ENCODE measurements around the gene IFT57.

The IFT57 gene

DNA sequence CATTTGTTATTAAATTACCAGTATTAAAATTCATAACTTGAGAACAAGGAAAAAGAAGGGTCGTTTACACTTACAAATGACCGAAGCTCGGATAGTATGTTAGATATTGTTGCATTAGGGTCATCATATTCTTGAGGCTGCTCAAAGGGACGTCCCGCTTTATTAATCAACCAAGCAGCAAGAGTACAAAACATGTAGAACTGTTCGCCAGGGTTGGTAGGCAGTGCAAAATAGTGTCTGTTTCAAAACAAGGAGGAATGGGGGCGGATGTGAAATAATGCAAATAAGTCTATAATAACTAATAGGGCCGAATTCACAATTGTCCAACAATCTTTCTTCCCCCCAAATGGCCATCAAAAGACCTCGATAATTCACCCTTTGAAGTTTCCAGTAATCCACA, 2.9 kb downstream of the IFT57 start:
- H3K4me1 ChIP-seq (ENCODE audit: control insufficient read depth, insufficient read depth, low read length), result peaks cover 8% of the 10 kb centered on the region; the same call in 1 of the 2 replicates
- H3K27ac ChIP-seq (ENCODE audit: low read depth, low read length), result no peak overlapping the region
- peaks cover 5% of the 10 kb centered on the region; the same call in 1 of the 2 replicates for H3K27me3 ChIP-seq (ENCODE audit: control insufficient read depth, insufficient read depth, low read length)
- no peaks in the 10 kb centered on the region for H3K9me3 ChIP-seq (ENCODE audit: control insufficient read depth, insufficient read depth, low read depth, low read length)
- no peak overlapping the region for H3K9ac ChIP-seq (ENCODE audit: low read length)
- no peaks in the 10 kb centered on the region for H3K36me3 ChIP-seq (ENCODE audit: control insufficient read depth, insufficient read depth, low read length)
- no peak overlapping the region for H3K4me3 ChIP-seq (ENCODE audit: low read depth, low read length)

DNA sequence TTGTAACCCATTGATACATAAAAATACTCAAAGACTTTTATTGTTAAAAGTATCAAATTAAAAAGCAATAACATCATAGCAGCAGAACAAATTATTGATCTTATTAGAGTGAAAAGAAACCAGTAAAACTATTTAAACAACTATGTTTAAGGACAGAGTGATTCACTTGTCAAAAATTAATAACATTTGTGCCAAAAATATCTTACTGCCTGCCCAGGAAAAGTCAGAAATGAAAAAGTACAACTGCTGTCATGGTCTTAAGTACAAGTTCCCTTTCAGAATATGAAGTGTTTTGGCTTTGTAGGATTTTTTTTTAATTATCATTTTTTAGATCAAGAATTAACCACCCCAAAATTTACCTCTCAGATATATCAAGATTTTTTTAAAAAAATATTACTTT, 3.4 kb downstream of the IFT57 start:
- Histone ChIP-seq H3K9me3 (ENCODE audit: control insufficient read depth, insufficient read depth, low read depth, low read length) (no peaks in the 10 kb centered on the region), H3K27me3 (ENCODE audit: control insufficient read depth, insufficient read depth, low read length) (peaks cover 2% of the 10 kb centered on the region; the same call in 1 of the 2 replicates), H3K4me3 (ENCODE audit: low read depth, low read length) (no peak overlapping the region), H3K9ac (ENCODE audit: low read length) (no peak overlapping the region), H3K27ac (ENCODE audit: low read depth, low read length) (no peak overlapping the region), H3K4me1 (ENCODE audit: control insufficient read depth, insufficient read depth, low read length) (peaks cover 8% of the 10 kb centered on the region; the same call in 1 of the 2 replicates), H3K36me3 (ENCODE audit: control insufficient read depth, insufficient read depth, low read length) (no peaks in the 10 kb centered on the region)

DNA sequence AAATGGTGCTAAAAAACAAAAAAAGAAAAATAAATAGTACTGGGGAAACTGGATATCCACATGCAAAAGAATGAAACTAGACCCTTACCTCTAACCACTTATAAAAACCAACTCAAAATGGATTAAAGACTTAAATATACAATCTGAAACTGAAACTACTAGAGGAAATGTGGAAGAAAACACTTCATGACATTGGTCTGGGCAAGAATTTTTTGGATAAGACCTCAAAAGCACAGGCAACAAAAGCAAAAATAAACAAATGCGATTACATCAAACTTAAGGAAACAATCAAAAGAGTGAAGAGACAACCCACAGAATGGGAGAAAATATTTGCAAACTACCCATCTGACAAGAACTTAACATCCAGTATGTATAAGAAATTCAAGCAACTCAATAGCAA, 6.4 kb downstream of the IFT57 start:
- no peaks in the 10 kb centered on the region for H3K9me3 ChIP-seq (ENCODE audit: control insufficient read depth, insufficient read depth, low read depth, low read length)
- H3K27ac ChIP-seq (ENCODE audit: low read depth, low read length), result no peak overlapping the region
- H3K27me3 ChIP-seq (ENCODE audit: control insufficient read depth, insufficient read depth, low read length), result no peaks in the 10 kb centered on the region
- H3K36me3 ChIP-seq (ENCODE audit: control insufficient read depth, insufficient read depth, low read length), result no peaks in the 10 kb centered on the region
- no peaks in the 10 kb centered on the region for H3K4me1 ChIP-seq (ENCODE audit: control insufficient read depth, insufficient read depth, low read length)
- no peak overlapping the region for H3K4me3 ChIP-seq (ENCODE audit: low read depth, low read length)
- no peak overlapping the region for H3K9ac ChIP-seq (ENCODE audit: low read length)

DNA sequence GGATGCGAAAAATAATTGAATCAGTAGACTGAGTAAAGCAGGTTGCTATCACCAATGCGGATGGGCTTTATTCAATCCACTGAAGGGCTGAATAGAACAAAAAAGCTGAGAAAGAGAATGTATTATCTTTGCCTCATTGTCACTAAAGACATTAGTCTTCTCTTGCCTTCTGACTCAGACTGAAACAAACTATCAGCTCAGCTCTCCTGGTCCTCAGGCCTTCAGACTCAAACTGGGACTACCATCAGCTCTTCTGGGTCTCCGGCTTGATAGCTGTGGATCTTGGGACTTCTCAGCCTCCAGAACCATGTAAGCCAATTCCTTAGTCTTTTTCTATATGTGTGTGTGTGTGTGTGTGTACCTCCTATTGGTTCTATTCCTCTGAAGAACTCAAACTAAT, 12.6 kb downstream of the IFT57 start:
- H3K4me1 ChIP-seq (ENCODE audit: control insufficient read depth, insufficient read depth, low read length), result no peaks in the 10 kb centered on the region
- H3K4me3 ChIP-seq (ENCODE audit: low read depth, low read length), result no peak overlapping the region
- H3K9ac ChIP-seq (ENCODE audit: low read length), result no peak overlapping the region
- no peaks in the 10 kb centered on the region for H3K27me3 ChIP-seq (ENCODE audit: control insufficient read depth, insufficient read depth, low read length)
- H3K27ac ChIP-seq (ENCODE audit: low read depth, low read length), result no peak overlapping the region
- H3K9me3 ChIP-seq (ENCODE audit: control insufficient read depth, insufficient read depth, low read depth, low read length), result no peaks in the 10 kb centered on the region
- H3K36me3 ChIP-seq (ENCODE audit: control insufficient read depth, insufficient read depth, low read length), result no peaks in the 10 kb centered on the region

DNA sequence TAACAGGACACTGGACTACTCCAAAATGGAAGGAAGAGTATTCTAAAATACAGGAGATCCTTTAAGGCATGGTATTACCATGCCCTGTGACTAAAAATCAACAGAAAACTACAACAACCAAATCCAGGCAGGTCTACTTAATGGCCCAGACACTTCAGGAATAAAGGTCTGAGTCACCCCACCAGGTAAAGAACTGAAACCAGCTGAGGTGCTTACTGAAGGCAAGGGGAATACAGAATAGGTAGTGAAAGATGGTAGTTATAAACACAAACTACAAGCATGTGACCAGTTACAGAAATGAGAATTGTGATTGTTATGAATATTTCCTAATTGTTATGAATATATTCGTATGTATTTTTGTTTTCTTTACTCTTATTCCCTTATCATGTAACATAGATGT, 13.4 kb downstream of the IFT57 start:
- Histone ChIP-seq H3K9me3 (ENCODE audit: control insufficient read depth, insufficient read depth, low read depth, low read length) (no peaks in the 10 kb centered on the region), H3K27ac (ENCODE audit: low read depth, low read length) (no peak overlapping the region)

DNA sequence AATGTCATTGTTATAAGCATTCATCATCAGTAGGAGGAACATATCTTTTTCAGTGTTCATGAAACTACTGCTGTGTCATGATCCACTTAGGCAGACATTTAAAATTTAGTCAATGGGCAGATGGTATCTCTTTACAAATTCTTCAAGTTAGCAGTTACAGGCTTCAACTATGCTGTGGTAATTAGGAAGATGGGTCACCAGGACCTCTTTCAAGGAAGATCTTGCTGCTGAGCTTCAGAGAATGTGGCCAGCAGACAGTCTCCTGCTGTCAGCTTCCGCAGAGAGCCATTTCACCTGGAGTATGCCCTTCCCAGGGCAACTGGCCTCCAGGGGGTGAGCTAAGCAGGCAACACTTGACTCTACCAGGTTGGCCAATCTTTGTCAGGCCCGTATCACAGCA, 19.4 kb downstream of the IFT57 start:
- H3K4me1 ChIP-seq (ENCODE audit: control insufficient read depth, insufficient read depth, low read length), result no peaks in the 10 kb centered on the region
- H3K9me3 ChIP-seq (ENCODE audit: control insufficient read depth, insufficient read depth, low read depth, low read length), result no peaks in the 10 kb centered on the region
- no peak overlapping the region for H3K27ac ChIP-seq (ENCODE audit: low read depth, low read length)
- no peaks in the 10 kb centered on the region for H3K27me3 ChIP-seq (ENCODE audit: control insufficient read depth, insufficient read depth, low read length)
- no peaks in the 10 kb centered on the region for H3K36me3 ChIP-seq (ENCODE audit: control insufficient read depth, insufficient read depth, low read length)
- no peak overlapping the region for H3K4me3 ChIP-seq (ENCODE audit: low read depth, low read length)
- no peak overlapping the region for H3K9ac ChIP-seq (ENCODE audit: low read length)

More for the DNA sequence above, 13.4 kb downstream of the IFT57 start:
- Histone ChIP-seq H3K9ac (ENCODE audit: low read length) (no peak overlapping the region), H3K36me3 (ENCODE audit: control insufficient read depth, insufficient read depth, low read length) (no peaks in the 10 kb centered on the region), H3K27me3 (ENCODE audit: control insufficient read depth, insufficient read depth, low read length) (no peaks in the 10 kb centered on the region), H3K4me3 (ENCODE audit: low read depth, low read length) (no peak overlapping the region), H3K4me1 (ENCODE audit: control insufficient read depth, insufficient read depth, low read length) (no peaks in the 10 kb centered on the region)

DNA sequence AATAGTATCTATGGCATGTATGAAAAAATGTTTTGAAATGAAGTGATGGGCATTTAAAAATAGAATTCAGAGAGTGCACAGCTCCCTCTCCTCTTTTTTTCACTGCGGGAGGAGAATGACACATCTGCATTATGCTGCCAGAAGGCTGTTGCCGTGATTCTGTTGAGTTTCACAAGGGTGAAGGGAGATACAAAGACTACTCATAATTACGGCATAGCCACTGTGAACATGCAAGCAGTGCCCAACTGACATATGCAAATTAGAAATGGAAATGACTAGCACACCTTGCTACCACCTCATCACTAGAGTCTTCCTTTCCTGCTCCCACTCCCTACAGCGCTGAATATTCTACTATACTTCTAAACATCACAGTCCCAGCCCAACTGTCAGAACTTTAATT, 20.1 kb downstream of the IFT57 start:
- no peaks in the 10 kb centered on the region for H3K9me3 ChIP-seq (ENCODE audit: control insufficient read depth, insufficient read depth, low read depth, low read length)
- no peaks in the 10 kb centered on the region for H3K4me1 ChIP-seq (ENCODE audit: control insufficient read depth, insufficient read depth, low read length)
- H3K4me3 ChIP-seq (ENCODE audit: low read depth, low read length), result no peak overlapping the region
- H3K27ac ChIP-seq (ENCODE audit: low read depth, low read length), result no peak overlapping the region
- no peak overlapping the region for H3K9ac ChIP-seq (ENCODE audit: low read length)
- H3K27me3 ChIP-seq (ENCODE audit: control insufficient read depth, insufficient read depth, low read length), result no peaks in the 10 kb centered on the region
- no peaks in the 10 kb centered on the region for H3K36me3 ChIP-seq (ENCODE audit: control insufficient read depth, insufficient read depth, low read length)

DNA sequence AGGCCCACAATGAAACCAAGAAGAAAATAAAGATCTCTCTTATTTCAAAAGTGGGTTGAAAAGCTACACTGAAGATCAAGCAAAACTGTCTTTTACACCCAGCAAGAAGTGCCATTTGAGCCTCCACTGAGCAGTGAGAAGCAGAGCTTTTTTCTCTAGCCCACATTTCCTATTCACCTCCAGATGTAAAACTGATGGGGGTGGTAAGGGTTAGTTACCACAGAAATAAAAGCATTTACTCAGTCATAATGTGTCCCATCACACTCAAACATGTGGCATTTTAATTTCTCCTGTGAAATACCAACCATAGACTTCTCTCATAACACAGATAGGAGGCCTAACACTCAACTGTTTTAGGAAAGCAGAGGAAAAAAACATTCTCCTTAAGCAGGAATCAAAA, 21.0 kb downstream of the IFT57 start:
- no peak overlapping the region for H3K27ac ChIP-seq (ENCODE audit: low read depth, low read length)
- H3K36me3 ChIP-seq (ENCODE audit: control insufficient read depth, insufficient read depth, low read length), result no peaks in the 10 kb centered on the region
- H3K4me1 ChIP-seq (ENCODE audit: control insufficient read depth, insufficient read depth, low read length), result no peaks in the 10 kb centered on the region
- H3K4me3 ChIP-seq (ENCODE audit: low read depth, low read length), result no peak overlapping the region
- H3K9ac ChIP-seq (ENCODE audit: low read length), result no peak overlapping the region
- no peaks in the 10 kb centered on the region for H3K9me3 ChIP-seq (ENCODE audit: control insufficient read depth, insufficient read depth, low read depth, low read length)
- no peaks in the 10 kb centered on the region for H3K27me3 ChIP-seq (ENCODE audit: control insufficient read depth, insufficient read depth, low read length)

DNA sequence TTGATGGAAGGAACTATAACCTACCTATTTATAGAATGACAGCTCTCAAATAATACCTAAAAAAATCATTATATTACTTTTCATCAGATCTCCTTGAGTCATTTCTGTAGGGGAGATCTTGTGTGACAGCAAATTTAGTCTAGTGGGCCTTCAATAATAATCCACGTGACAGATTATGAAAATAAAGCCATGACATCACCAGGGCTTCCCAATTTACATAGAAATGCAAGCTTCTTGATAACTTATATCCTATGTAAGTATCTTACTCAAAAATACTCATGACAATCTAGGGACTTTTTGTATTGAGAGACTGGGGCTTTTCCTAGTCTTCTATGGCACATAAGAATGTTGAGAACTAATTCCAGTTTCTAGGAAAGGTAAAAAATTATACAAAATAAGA, 21.6 kb downstream of the IFT57 start:
- Histone ChIP-seq H3K4me1 (ENCODE audit: control insufficient read depth, insufficient read depth, low read length) (no peaks in the 10 kb centered on the region), H3K27ac (ENCODE audit: low read depth, low read length) (no peak overlapping the region), H3K4me3 (ENCODE audit: low read depth, low read length) (no peak overlapping the region), H3K27me3 (ENCODE audit: control insufficient read depth, insufficient read depth, low read length) (no peaks in the 10 kb centered on the region), H3K9ac (ENCODE audit: low read length) (no peak overlapping the region), H3K36me3 (ENCODE audit: control insufficient read depth, insufficient read depth, low read length) (no peaks in the 10 kb centered on the region), H3K9me3 (ENCODE audit: control insufficient read depth, insufficient read depth, low read depth, low read length) (no peaks in the 10 kb centered on the region)

DNA sequence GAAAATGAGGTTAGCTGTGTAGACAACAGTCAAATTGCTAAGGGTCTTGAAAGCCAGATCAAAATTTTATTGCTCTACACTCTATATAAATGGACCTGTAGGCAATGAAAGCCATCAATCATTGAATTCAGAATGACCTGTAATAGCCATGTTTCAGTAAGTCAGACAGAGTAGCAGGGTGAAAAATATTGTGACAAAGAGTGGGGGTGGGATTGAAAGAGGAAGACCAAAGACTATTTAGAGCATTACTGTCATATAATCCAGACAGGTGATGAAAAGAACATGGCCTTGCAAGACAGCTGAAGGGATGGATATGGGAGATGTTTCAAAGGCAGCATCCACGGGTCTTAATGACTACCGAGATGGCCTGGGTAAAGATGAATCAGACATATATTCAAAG, 22.2 kb downstream of the IFT57 start:
- no peaks in the 10 kb centered on the region for H3K36me3 ChIP-seq (ENCODE audit: control insufficient read depth, insufficient read depth, low read length)
- H3K4me1 ChIP-seq (ENCODE audit: control insufficient read depth, insufficient read depth, low read length), result no peaks in the 10 kb centered on the region
- no peak overlapping the region for H3K27ac ChIP-seq (ENCODE audit: low read depth, low read length)
- no peaks in the 10 kb centered on the region for H3K27me3 ChIP-seq (ENCODE audit: control insufficient read depth, insufficient read depth, low read length)
- no peak overlapping the region for H3K9ac ChIP-seq (ENCODE audit: low read length)
- H3K9me3 ChIP-seq (ENCODE audit: control insufficient read depth, insufficient read depth, low read depth, low read length), result peaks cover 3% of the 10 kb centered on the region; the same call in 1 of the 2 replicates
- no peak overlapping the region for H3K4me3 ChIP-seq (ENCODE audit: low read depth, low read length)

DNA sequence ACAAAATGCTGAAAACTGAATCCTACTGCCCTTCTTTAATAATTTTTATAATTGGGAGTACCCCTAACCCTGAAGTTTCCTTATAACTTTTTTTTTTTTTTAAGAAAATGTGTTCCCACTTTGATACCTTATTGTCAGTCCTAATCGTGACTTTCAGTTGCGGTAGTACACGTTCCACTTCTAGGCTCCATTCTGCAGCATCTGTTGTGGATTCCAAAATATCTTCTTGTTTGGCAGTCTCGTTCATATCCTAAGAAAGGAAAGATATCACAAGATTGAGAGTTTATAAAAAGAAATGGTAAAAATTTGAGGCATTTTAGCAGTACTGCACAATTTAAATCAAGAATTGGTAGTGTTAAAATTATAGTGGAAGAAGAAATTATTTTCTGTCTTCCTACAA, 30.8 kb downstream of the IFT57 start:
- H3K9me3 ChIP-seq (ENCODE audit: control insufficient read depth, insufficient read depth, low read depth, low read length), result peaks cover 7% of the 10 kb centered on the region; the same call in 1 of the 2 replicates
- no peak overlapping the region for H3K27ac ChIP-seq (ENCODE audit: low read depth, low read length)
- no peaks in the 10 kb centered on the region for H3K27me3 ChIP-seq (ENCODE audit: control insufficient read depth, insufficient read depth, low read length)
- H3K4me3 ChIP-seq (ENCODE audit: low read depth, low read length), result no peak overlapping the region
- H3K36me3 ChIP-seq (ENCODE audit: control insufficient read depth, insufficient read depth, low read length), result peaks cover 6% of the 10 kb centered on the region
- H3K9ac ChIP-seq (ENCODE audit: low read length), result no peak overlapping the region
- H3K4me1 ChIP-seq (ENCODE audit: control insufficient read depth, insufficient read depth, low read length), result no peaks in the 10 kb centered on the region

DNA sequence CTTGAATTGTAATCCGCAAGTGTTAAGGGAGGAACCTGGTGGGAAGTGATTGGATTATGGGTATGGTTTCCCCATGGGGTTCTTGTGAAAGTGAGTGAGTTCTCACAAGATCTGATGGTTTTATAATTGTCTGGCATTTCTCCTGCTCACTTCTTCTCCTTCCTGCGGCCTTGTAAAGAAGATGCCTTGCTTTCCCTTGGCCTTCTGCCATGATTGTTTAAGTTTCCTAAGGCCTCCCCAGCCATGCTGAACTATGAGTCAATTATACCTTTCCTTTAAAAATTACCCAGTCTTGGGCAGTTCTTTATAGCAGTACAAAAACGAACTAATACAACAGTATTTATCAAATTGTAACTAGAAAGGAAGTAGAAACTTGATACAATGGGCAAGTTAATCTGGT, 31.9 kb downstream of the IFT57 start:
- no peak overlapping the region for H3K9ac ChIP-seq (ENCODE audit: low read length)
- H3K27me3 ChIP-seq (ENCODE audit: control insufficient read depth, insufficient read depth, low read length), result no peaks in the 10 kb centered on the region
- no peak overlapping the region for H3K4me3 ChIP-seq (ENCODE audit: low read depth, low read length)
- no peak overlapping the region for H3K27ac ChIP-seq (ENCODE audit: low read depth, low read length)
- H3K4me1 ChIP-seq (ENCODE audit: control insufficient read depth, insufficient read depth, low read length), result no peaks in the 10 kb centered on the region
- peaks cover 7% of the 10 kb centered on the region; the same call in 1 of the 2 replicates for H3K9me3 ChIP-seq (ENCODE audit: control insufficient read depth, insufficient read depth, low read depth, low read length)
- peaks cover 6% of the 10 kb centered on the region for H3K36me3 ChIP-seq (ENCODE audit: control insufficient read depth, insufficient read depth, low read length)
